K562 (cell line): Measurements from ENCODE around the gene FAM117A. TPM values are rescaled to one million over a fixed set of nuclear protein-coding genes. Genes with fewer than 3 reads are reported as not detected.

ENCODE experiments used
- DACH1 ChIP-seq: fragments of 450-650 bp; IDR thresholded peaks from 2 replicates; pipeline ENCODE4 v1.6.1; 2018; ENCODE audit not compliant: partially characterized antibody
- FOSL1 ChIP-seq: fragments of 200-800 bp; sonication (Bioruptor generic); conservative IDR thresholded peaks from 2 replicates; pipeline ENCODE4 v1.6.1; 2016; ENCODE audit warnings: missing genetic modification characterization, missing compliant biosample characterization
- ILF3 ChIP-seq: fragments of 450-650 bp; IDR thresholded peaks from 2 replicates; pipeline ENCODE4 v1.6.1; 2018; ENCODE audit warnings: antibody characterized with exemption, mild to moderate bottlenecking, moderate library complexity, borderline replicate concordance
- MNT ChIP-seq, 2 experiments: fragments of 450-650 bp; conservative IDR thresholded peaks; 2 replicates each; pipeline ENCODE4 v1.6.1; 2017; ENCODE audit warnings: mild to moderate bottlenecking in 2 of 2, moderate library complexity in 2 of 2
- MXI1 ChIP-seq: IDR thresholded peaks from 2 replicates; pipeline ENCODE4 v1.6.1; 2011; ENCODE audit warnings: low read depth, mild to moderate bottlenecking, improper control_type of control experiment, low read length
- MYC ChIP-seq, 2 experiments: fragments of 250-450 bp in 1 of 2; sonication (Bioruptor Pico) in 1 of 2; IDR thresholded peaks; 2 replicates each; pipeline versions ENCODE4 v1.5.1 to v1.6.1; 2012 to 2021; ENCODE audit warnings: low read depth in 2 of 2, borderline replicate concordance in 1 of 2, improper control_type of control experiment in 1 of 2, low read length in 1 of 2, mild to moderate bottlenecking in 1 of 2, moderate library complexity in 1 of 2
- NONO ChIP-seq, 2 experiments: fragments of 200-400 bp in 1 of 2; fragments of 450-650 bp in 1 of 2; formaldehyde crosslinking in 1 of 2; IDR thresholded peaks; 2 replicates each; pipeline ENCODE4 v1.6.1; 2017; ENCODE audit warnings: low read depth in 2 of 2, mild to moderate bottlenecking in 2 of 2, moderate library complexity in 2 of 2, low read length in 1 of 2
- NR4A1 ChIP-seq, 2 experiments: fragments of 250-450 bp in 1 of 2; fragments of 450-650 bp in 1 of 2; sonication (Bioruptor Pico) in 1 of 2; IDR thresholded peaks; 2 replicates each; pipeline versions ENCODE4 v1.4.0 to v1.6.1; 2016 to 2020; ENCODE audit warnings: mild to moderate bottlenecking in 2 of 2, missing compliant biosample characterization in 1 of 2, missing genetic modification characterization in 1 of 2, moderate library complexity in 1 of 2
- RCOR1 ChIP-seq, 2 experiments: IDR thresholded peaks; 2 replicates each; pipeline ENCODE4 v1.6.1; 2012; ENCODE audit warnings: low read depth in 2 of 2, low read length in 2 of 2, borderline replicate concordance in 1 of 2, improper control_type of control experiment in 1 of 2
- SIN3A ChIP-seq, 2 experiments: fragments of 150-350 bp in 1 of 2; IDR thresholded peaks; 2 replicates each; pipeline ENCODE4 v1.6.1; 2011 to 2016; ENCODE audit warnings: borderline replicate concordance in 2 of 2, low read depth in 2 of 2, low read length in 2 of 2, mild to moderate bottlenecking in 2 of 2, moderate library complexity in 2 of 2; ENCODE audit not compliant: control insufficient read depth in 1 of 2
- ZFPM2 ChIP-seq: fragments of 250-450 bp; sonication (Bioruptor Pico); IDR thresholded peaks from 2 replicates; pipeline ENCODE4 v1.5.1; 2022; ENCODE audit warnings: mild to moderate bottlenecking
- ZNF140 ChIP-seq: fragments of 250-450 bp; sonication (Bioruptor Pico); IDR thresholded peaks from 2 replicates; pipeline ENCODE4 v1.8.0; 2021; ENCODE audit warnings: moderate library complexity, mild to moderate bottlenecking, inconsistent platforms
- ZNF449 ChIP-seq: fragments of 250-450 bp; sonication (Bioruptor Pico); IDR thresholded peaks from 2 replicates; pipeline ENCODE4 v1.8.0; 2022; ENCODE audit warnings: moderate library complexity, mild to moderate bottlenecking, inconsistent platforms
- ZNF561 ChIP-seq: fragments of 450-650 bp; formaldehyde crosslinking; conservative IDR thresholded peaks from 2 replicates; pipeline ENCODE4 v1.4.0; 2020; ENCODE audit warnings: mild to moderate bottlenecking, moderate library complexity
- ZNF609 ChIP-seq: sonication (generic); formaldehyde crosslinking; IDR thresholded peaks from 2 replicates; pipeline ENCODE4 v1.8.1; 2023; ENCODE audit warnings: missing genetic modification reagents, mild to moderate bottlenecking, borderline replicate concordance
- polyA plus RNA-seq, 8 experiments: library from polyadenylated mRNA; depleted of rRNA in 4 of 8; stranded (reverse) in 5 of 8; unstranded in 3 of 8; fragments of >200 nt; fragmentation: Nextera tagmentation in 2 of 8; fragmentation: Illumina TruSeq in 1 of 8; extraction: Ambion mirVana in 2 of 8; extraction: Trizol in 1 of 8; gene quantifications; 2 replicates each; pipeline versions ENCODE4 v1.2.1 to v1.2.3, GENCODE V29; 2011 to 2014; ENCODE audit warnings: inconsistent platforms in 1 of 8, missing spikeins in 1 of 8
- total RNA-seq, 7 experiments: library from RNA; depleted of rRNA in 6 of 7; stranded (reverse); fragments of >200 nt in 6 of 7; fragmentation: Illumina TruSeq in 2 of 7; extraction: Trizol in 2 of 7; gene quantifications; 2 replicates each; pipeline versions ENCODE4 v1.2.1 to v1.2.3, GENCODE V29; 2011 to 2021; ENCODE audit warnings: low replicate concordance in 1 of 7

The FAM117A gene
- total and polyA plus RNA-seq, 9 of the 15 experiments (the other 6 are each of a cell fraction or from before 2014, with no cell fraction given) = 3.1 to 79.7 (median 36.6) TPM

- TF ChIP-seq ZNF609 (CRISPR knock-in tag) = no peak
- TF ChIP-seq RCOR1 (IDR thresholded peaks at IDR 0.05; ENCODE audit: borderline replicate concordance in 1 of 2, low read depth in 2 of 2, low read length in 2 of 2) = 0 out of 4 replicates have a peak, but pooled peaks of 1 of the 2 experiments have one; percentile 15
- TF ChIP-seq MYC (IDR thresholded peaks at IDR 0.05; ENCODE audit: low read depth, low read length) = no peak
- no peak for TF ChIP-seq MYC (CRISPR knock-in tag; IDR thresholded peaks at IDR 0.05; ENCODE audit: borderline replicate concordance, low read depth)
- TF ChIP-seq NR4A1 (CRISPR knock-in tag; IDR thresholded peaks at IDR 0.05) = no peak
- no peak for TF ChIP-seq NR4A1 (tag; IDR thresholded peaks at IDR 0.05)
- TF ChIP-seq ILF3 = no peak
- no peak for TF ChIP-seq ZFPM2
- peak; percentile 79 for TF ChIP-seq FOSL1 (tag)
- TF ChIP-seq NONO (IDR thresholded peaks at IDR 0.05; ENCODE audit: low read depth in 2 of 2, low read length in 1 of 2) = no peak
- TF ChIP-seq MNT (conservative IDR thresholded peaks at IDR 0.05) = no peak
- no peak for TF ChIP-seq SIN3A (IDR thresholded peaks at IDR 0.05; ENCODE audit: borderline replicate concordance in 2 of 2, control insufficient read depth in 1 of 2, low read depth in 2 of 2, low read length in 2 of 2)
- TF ChIP-seq ZNF561 (CRISPR knock-in tag) = no peak
- no peak for TF ChIP-seq ZNF449
- TF ChIP-seq ZNF140 = no peak
- TF ChIP-seq DACH1 = no peak
- TF ChIP-seq MXI1 = no peak
Measured at GRCh38 chr17:49708515-49709183, 55.3 kb downstream of the FAM117A start (continued).
